ENCODE measurements around the gene CDK16.

CDK16 gene

GRCh38 chrX:47218280-47218919 is at the start of gene CDK16:
Gene CDK16, plus strand, starts transcription at chrX:47218681. Its CDS starts 4,877 bp downstream, at chrX:47223558.
- peak; percentile 51 for DNase-seq

- DNase-seq: no peak
Observed at GRCh38 chrX:47169273-47169672, 49.2 kb upstream of the CDK16 start.

GRCh38 chrX:47169726-47170515 is 48.6 kb upstream of the CDK16 start:
- no peak for DNase-seq

DNA sequence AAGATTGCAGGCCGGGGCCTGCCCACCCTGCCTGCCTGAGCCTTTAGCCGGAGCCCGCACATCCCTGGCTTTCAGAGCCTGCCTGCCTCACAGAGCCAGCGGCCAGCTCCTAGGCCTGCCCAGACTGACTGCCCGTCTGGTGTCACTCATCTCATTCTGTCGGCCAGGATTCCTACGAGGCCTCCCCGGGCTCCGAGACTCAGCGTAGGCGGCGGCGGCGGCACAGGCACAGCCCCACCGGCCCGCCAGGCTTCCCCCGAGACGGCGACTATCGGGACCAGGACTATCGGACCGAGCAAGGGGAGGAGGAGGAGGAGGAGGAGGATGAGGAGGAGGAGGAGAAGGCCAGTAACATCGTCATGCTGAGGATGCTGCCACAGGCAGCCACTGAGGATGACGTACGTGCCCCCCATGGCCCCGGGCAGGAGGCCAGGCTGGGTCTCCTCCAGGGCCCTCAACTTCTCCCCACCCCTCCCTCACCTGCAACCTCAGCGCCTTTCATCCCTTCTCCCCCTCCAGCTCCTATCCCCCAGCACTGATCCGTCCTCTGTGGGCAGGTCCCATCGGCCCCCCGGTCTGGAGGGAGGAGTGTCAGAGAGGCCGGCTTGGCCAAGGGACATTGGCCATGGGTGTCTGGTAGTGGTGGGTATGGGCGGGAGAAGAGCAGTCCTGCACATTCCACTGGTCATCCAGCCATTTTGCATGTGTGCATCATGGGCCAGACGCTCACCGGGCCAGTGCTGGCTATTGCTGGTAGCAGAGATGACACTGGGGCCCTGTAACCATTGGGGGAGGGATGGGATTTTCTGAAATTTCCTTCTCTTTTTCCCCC is 47.4 kb upstream of the CDK16 start:
- DNase-seq: no peak

GRCh38 chrX:47171996-47172395 is 46.5 kb upstream of the CDK16 start:
- DNase-seq: no peak

- no peak for DNase-seq
Observed at GRCh38 chrX:47172549-47172948, 45.9 kb upstream of the CDK16 start.

DNA sequence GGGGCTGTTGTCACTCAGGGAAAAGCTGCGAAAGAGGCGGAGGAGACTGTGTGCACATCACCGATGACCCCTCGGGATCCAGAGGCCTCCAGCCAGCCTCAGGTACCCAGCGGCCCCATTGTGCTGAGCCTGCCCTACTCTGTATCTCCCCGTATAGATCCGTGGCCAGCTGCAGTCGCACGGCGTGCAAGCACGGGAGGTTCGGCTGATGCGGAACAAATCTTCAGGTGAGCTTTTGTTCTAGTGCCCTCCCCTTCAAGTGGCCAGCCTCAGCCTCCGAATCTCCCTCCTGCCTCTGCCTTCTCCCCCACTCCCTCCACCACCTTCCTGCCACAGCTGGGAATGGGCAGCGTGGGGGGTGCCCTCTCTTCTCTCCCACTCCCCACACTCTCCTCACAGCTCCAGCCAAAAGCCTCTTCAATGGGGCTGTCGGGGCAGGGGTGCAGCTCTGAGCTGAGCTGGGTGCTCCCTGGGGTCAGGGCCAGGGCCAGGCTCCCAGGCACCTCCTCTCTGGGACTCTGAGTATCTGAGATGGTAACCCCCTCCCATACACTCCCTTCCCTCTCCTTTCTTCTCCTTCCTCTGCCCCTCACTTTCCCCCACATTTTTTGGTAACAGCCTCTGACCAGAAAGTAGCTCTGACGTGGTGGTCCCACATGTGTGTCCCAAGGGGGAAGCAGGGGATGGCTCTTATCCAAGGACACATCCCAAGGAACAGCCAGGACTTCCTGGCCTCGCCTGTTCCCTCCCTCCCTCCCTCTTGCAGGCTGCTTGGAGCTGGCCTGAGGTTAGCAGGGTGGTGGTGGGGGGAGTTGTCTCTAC is 45.3 kb upstream of the CDK16 start:
- no peak for DNase-seq

- DNase-seq: no peak
Observed at GRCh38 chrX:47174376-47174775, 44.1 kb upstream of the CDK16 start.

DNA sequence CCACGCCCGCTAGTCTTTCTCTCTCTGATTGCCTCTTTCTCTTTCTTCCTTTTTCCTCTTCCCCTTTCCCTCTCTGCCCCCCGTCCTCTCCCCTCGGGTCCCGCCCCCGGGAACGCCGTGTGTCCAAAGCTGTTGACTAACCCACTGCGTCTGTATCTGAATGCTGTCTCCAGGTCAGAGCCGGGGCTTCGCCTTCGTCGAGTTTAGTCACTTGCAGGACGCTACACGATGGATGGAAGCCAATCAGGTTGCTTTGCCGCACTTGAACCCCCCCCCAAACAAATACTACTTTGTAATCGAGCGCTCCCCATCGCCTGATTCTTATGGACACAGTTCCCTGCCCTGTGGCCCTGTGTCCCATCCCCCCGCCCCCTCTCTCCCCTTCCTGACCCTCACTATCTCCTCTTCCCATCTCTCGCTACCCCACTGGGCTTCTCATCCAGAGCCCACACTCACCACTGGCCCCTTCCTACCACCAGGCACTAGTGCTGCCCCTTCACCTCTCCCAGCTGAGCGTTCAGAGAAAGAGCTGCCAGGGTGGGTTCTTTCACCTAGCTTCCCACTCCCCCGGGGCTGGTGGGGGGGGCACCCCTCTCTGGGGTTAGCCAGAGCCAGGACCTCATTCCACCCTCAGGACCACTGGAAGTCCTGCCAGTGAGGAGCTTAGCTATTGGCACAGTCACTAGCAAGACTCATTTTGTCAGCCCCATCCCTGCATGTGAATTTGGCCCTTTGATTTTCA is 43.5 kb upstream of the CDK16 start:
- no peak for DNase-seq

DNA sequence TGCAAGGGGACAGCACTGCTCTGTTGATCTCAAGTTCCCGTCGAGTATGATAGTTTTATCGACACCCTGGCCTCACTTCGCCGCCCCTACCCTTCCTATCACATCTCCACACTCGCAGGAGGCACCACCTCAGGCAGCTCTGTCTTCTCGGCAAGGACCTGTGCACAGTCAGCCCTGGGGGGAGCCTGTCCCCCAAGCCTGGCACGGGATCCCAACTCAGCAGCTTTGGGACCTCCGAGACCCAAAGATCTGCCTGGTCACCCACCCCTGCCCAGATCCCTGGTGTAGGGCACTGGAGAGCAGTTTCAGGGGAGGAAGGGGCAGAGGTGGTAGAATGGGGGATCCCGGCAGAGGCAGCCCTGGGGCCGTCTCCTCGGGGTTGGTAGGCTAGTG is 42.9 kb upstream of the CDK16 start:
- no peak for DNase-seq

GRCh38 chrX:47176101-47176740 is 42.3 kb upstream of the CDK16 start:
- no peak for DNase-seq

GRCh38 chrX:47177079-47177478 is 41.4 kb upstream of the CDK16 start:
- no peak for DNase-seq

- DNase-seq: no peak
Observed at GRCh38 chrX:47178337-47178736, 40.1 kb upstream of the CDK16 start.

DNA sequence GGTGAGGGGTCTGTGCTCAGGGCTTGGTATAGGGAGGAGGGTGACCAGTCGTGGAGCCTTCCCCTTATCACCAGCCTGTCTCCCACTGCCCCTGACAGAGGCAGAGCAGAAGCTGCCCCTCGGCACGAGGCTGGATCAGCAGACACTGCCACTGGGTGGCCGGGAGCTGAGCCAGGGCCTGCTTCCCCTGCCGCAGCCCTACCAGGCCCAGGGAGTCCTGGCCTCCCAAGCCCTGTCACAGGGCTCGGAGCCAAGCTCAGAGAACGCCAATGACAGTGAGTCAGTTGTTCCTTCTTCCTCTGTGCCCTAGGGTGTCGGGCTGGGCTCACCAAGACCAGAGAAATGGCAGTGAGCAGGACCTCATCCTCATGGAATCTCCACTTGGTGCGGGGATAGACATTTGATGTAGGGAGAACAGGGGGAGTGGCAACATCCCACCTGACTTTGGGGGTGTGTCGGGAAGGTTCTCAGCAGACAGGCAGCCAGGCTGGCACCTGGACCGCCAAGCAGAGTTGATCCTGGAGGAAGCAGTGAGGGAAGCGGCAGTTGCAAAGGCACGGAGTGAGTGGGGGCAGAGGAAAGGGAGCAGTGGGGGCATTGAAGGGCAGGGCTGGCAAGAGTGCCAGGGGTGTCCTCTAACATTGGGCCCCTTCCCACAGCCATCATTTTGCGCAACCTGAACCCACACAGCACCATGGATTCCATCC is 39.1 kb upstream of the CDK16 start:
- no peak for DNase-seq

DNA sequence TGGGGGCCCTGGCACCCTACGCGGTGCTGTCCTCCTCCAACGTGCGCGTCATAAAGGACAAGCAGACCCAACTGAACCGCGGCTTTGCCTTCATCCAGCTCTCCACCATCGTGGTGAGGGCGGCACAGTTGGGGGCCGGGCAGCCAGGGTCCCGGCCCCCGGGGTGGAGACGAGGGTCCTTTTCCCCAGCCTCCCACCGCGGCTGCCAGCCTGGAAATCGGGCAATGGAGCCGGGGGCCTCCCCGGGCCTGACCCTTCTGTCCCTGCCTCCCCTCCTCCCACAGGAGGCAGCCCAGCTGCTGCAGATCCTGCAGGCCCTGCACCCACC is 38.6 kb upstream of the CDK16 start:
- DNase-seq: no peak

DNA sequence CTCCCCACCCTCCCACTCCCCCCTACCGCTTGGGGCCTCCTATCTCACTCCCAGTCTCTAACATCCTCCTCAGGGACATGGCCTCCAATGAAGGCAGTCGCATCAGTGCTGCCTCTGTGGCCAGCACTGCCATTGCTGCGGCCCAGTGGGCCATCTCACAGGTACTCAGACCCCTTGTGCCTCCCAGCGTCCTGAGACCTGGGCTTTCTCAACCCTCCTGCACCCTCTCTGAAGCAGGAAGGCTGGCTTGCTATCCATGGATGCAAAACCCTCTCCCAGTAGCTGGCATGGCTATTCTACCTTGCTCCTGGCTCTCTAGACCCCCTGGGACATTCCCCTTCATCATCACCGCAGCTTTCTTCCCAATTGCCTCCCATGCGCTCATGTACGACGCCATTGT is 38.1 kb upstream of the CDK16 start:
- no peak for DNase-seq

- no peak for DNase-seq
Observed at GRCh38 chrX:47181301-47181700, 37.2 kb upstream of the CDK16 start.

- DNase-seq: no peak
Observed at GRCh38 chrX:47182106-47182700, 36.3 kb upstream of the CDK16 start.

DNA sequence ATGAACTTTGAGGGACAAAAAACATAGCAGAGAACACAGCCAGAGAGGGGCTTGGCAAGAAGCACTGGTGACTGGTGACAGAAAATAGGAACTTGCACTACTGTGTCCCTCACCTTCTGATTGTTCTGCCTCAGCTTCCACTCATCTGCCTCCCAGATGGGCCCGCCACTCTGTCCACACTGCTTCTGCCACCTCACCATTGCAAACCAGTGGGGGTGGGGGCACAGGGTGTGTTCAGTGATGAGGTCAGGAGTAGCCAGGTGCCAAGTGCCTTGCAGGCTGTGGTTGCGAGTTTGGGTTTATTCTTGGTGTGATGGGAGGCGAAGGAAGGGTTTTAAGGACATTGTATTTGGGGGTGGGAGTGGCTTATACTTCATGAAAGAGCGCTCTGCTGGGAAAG is 34.0 kb upstream of the CDK16 start:
- DNase-seq: no peak

- DNase-seq: no peak
Observed at GRCh38 chrX:47185241-47185640, 33.2 kb upstream of the CDK16 start.

Measured in KG1 (cell line).